HCT116 (cell line): ENCODE measurements around the gene SKAP1. TPM values are rescaled to one million over a fixed set of nuclear protein-coding genes. Genes with fewer than 3 reads are reported as not detected.

Source experiments
- ATAC-seq: fragments of 200-7000 bp; cut with Tn5 transposase; 2 replicates; pipeline ENCODE4 v1.9.1; 2020; ENCODE audit warnings: mild to moderate bottlenecking, moderate library complexity
- BruUV-seq: library from RNA; stranded (reverse); fragments of 400-500 nt; replicated peaks from 2 replicates; lab custom pipeline; 2021; lab: Mats Ljungman, UMichigan
- CTCF ChIA-PET: fragments of 300-600 bp; sonication (Branson Sonifier 250); formaldehyde crosslinking; loops from one replicate; lab custom pipeline; 2021; ENCODE audit warnings: antibody characterized with exemption; lab: Charles Lee
- POLR2A ChIA-PET: fragments of 300-600, 350-600 bp; sonication (Branson Sonifier 250); formaldehyde crosslinking; loops from one replicate; lab custom pipeline; 2021; ENCODE audit warnings: antibody characterized with exemption; lab: Charles Lee
- RAD21 ChIA-PET, 2 experiments: fragments of 300-600 bp; sonication (Branson Sonifier 250); formaldehyde crosslinking; loops; one replicate each; lab custom pipeline; 2023; ENCODE audit warnings: low total read pairs in 2 of 2; ENCODE audit not compliant: uncharacterized antibody in 2 of 2, unreplicated experiment in 2 of 2, low non-redundant PET in 1 of 2; lab: Charles Lee
- DNase-seq: peaks from one replicate; pipeline ENCODE4 v3.0.0-alpha.2; 2010; ENCODE audit warnings: low read depth, low spot score
- H2AFZ ChIP-seq: fragments of 200-600 bp; shearing (Covaris generic), sonication (generic); 2 replicates; pipeline ENCODE4 v1.6.1; 2017; ENCODE audit warnings: low read depth, mixed run types, mixed read lengths, antibody characterized with exemption, low read length; ENCODE audit not compliant: poor library complexity, severe bottlenecking
- H3K27ac ChIP-seq: 2 replicates; pipeline ENCODE4 v1.5.1; 2012; ENCODE audit warnings: low read depth, low read length
- H3K27me3 ChIP-seq: fragments of 200-600 bp; sonication (generic); 2 replicates; pipeline ENCODE4 v1.6.1; 2016; ENCODE audit warnings: mixed run types, low read length, mixed read lengths; ENCODE audit not compliant: insufficient read depth
- H3K36me3 ChIP-seq, 2 experiments: fragments of 200-500 bp in 1 of 2; fragments of 200-600 bp in 1 of 2; sonication (Bioruptor generic) in 1 of 2; sonication (generic) in 1 of 2; 2 replicates each; pipeline versions ENCODE4 v1.5.1 to v1.6.1; 2014 to 2016; ENCODE audit warnings: low read length in 2 of 2, inconsistent platforms in 1 of 2, mixed read lengths in 1 of 2, mixed run types in 1 of 2; ENCODE audit not compliant: insufficient read depth in 2 of 2, control insufficient read depth in 1 of 2
- H3K4me1 ChIP-seq, 2 experiments: fragments of 200-600 bp in 1 of 2; sonication (generic) in 1 of 2; 2 replicates each; pipeline versions ENCODE4 v1.5.1 to v1.6.1; 2012 to 2017; ENCODE audit warnings: low read length in 2 of 2, inconsistent platforms in 1 of 2, mild to moderate bottlenecking in 1 of 2, mixed read lengths in 1 of 2, mixed run types in 1 of 2, moderate library complexity in 1 of 2; ENCODE audit not compliant: insufficient read depth in 2 of 2, control insufficient read depth in 1 of 2
- H3K4me2 ChIP-seq: fragments of 200-600 bp; sonication (generic); 2 replicates; pipeline ENCODE4 v1.6.1; 2017; ENCODE audit warnings: mixed run types, low read length, mixed read lengths
- H3K4me3 ChIP-seq, 2 experiments: fragments of 200-600 bp in 1 of 2; sonication (generic) in 1 of 2; replicated peaks in 1 of 2; 2 replicates each; pipeline ENCODE4 v1.5.1; 2011 to 2016; ENCODE audit warnings: low read length in 2 of 2, control low read depth in 1 of 2, low read depth in 1 of 2, mild to moderate bottlenecking in 1 of 2, mixed read lengths in 1 of 2, mixed run types in 1 of 2
- H3K79me2 ChIP-seq: fragments of 200-600 bp; sonication (generic); 2 replicates; pipeline ENCODE4 v1.6.1; 2017; ENCODE audit warnings: mild to moderate bottlenecking, mixed run types, low read length, moderate library complexity, mixed read lengths; ENCODE audit not compliant: insufficient read depth
- H3K9ac ChIP-seq: fragments of 200-600 bp; sonication (generic); 2 replicates; pipeline ENCODE4 v1.6.1; 2016; ENCODE audit warnings: low read length, mixed read lengths
- H3K9me2 ChIP-seq: fragments of 200-600 bp; sonication (generic), shearing (Covaris generic); 2 replicates; pipeline ENCODE4 v1.6.1; 2017; ENCODE audit warnings: mixed run types, mild to moderate bottlenecking, moderate library complexity; ENCODE audit not compliant: insufficient read depth
- H3K9me3 ChIP-seq, 2 experiments: fragments of 200-500 bp in 1 of 2; fragments of 200-600 bp in 1 of 2; sonication (Bioruptor generic) in 1 of 2; sonication (generic) in 1 of 2; 2 replicates each; pipeline ENCODE4 v1.6.1; 2014 to 2017; ENCODE audit warnings: low read length in 2 of 2, mixed read lengths in 2 of 2, inconsistent platforms in 1 of 2, low read depth in 1 of 2, mild to moderate bottlenecking in 1 of 2, mixed run types in 1 of 2, moderate library complexity in 1 of 2; ENCODE audit not compliant: control insufficient read depth in 1 of 2, insufficient read depth in 1 of 2
- H4K20me1 ChIP-seq: fragments of 200-600 bp; sonication (generic), shearing (Covaris generic); 2 replicates; pipeline ENCODE4 v1.6.1; 2017; ENCODE audit warnings: mixed run types, mild to moderate bottlenecking, moderate library complexity; ENCODE audit not compliant: insufficient read depth
- CTCF ChIP-seq, 3 experiments: fragments of 200-600 bp in 1 of 3; sonication (generic) in 1 of 3; IDR thresholded peaks in 2 of 3; conservative IDR thresholded peaks in 1 of 3; 2 replicates each; pipeline ENCODE4 v1.5.1; 2012 to 2017; ENCODE audit warnings: low read depth in 2 of 3, low read length in 2 of 3, antibody characterized with exemption in 1 of 3, borderline replicate concordance in 1 of 3, control low read depth in 1 of 3, mild to moderate bottlenecking in 1 of 3, mixed read lengths in 1 of 3, mixed run types in 1 of 3, moderate library complexity in 1 of 3; ENCODE audit not compliant: insufficient read depth in 1 of 3
- EGR1 ChIP-seq: IDR thresholded peaks from 2 replicates; pipeline ENCODE4 v1.6.1; 2012; ENCODE audit warnings: low read depth
- EZH2phosphoT487 ChIP-seq: fragments of 200-600 bp; IDR thresholded peaks from 2 replicates; pipeline ENCODE4 v1.6.1; 2018; ENCODE audit warnings: antibody characterized with exemption, borderline replicate concordance
- FOSL1 ChIP-seq: IDR thresholded peaks from 2 replicates; pipeline ENCODE4 v1.6.1; 2012; ENCODE audit warnings: low read depth
- MAX ChIP-seq: IDR thresholded peaks from 2 replicates; pipeline ENCODE4 v1.6.1; 2012
- POLR2A ChIP-seq: IDR thresholded peaks from 2 replicates; pipeline ENCODE4 v1.7.0; 2011; ENCODE audit warnings: borderline replicate concordance; ENCODE audit not compliant: insufficient read depth, insufficient read length; ENCODE audit errors: extremely low read depth
- RAD21 ChIP-seq: IDR thresholded peaks from 2 replicates; pipeline ENCODE4 v1.6.1; 2012; ENCODE audit warnings: low read depth, mild to moderate bottlenecking
- ZNF274 ChIP-seq: fragments of 200-500 bp; sonication (Bioruptor generic); IDR thresholded peaks from 2 replicates; pipeline ENCODE4 v1.6.1; 2014; ENCODE audit warnings: mild to moderate bottlenecking, low read depth, low read length, inconsistent platforms
- intact Hi-C: fragments of 100-400 bp; cut with micrococcal nuclease; formaldehyde crosslinking; loops from 2 replicates; pipeline ENCODE4 v1.10.0; 2022
- total RNA-seq: library from RNA; stranded (reverse); gene quantifications from one replicate; pipeline ENCODE4 v1.2.1, GENCODE V29; 2021; ENCODE audit not compliant: unreplicated experiment

The SKAP1 gene
- total RNA-seq, 1 experiment from 2014 or later = 12.4 TPM

GRCh38 chr17:48150597-48151001 lies 279.4 kb downstream of the SKAP1 start:
- TF ChIP-seq FOSL1 = no peak
- TF ChIP-seq EZH2phosphoT487 = no peak
- TF ChIP-seq RAD21 = no peak
- no peak for TF ChIP-seq ZNF274
- no peak for TF ChIP-seq MAX
- no peak for TF ChIP-seq EGR1
- no peak for TF ChIP-seq CTCF (IDR thresholded peaks at IDR 0.05 in 2 of 3, conservative IDR thresholded peaks at IDR 0.05 in 1 of 3; ENCODE audit: borderline replicate concordance in 1 of 3, insufficient read depth in 1 of 3, low read depth in 2 of 3, low read length in 2 of 3)
- no peak for TF ChIP-seq POLR2A
- TF ChIP-seq, all 23 proteins: peak for 0

More at GRCh38 chr17:48150597-48151001, 279.4 kb downstream of the SKAP1 start:
- H2AFZ ChIP-seq = no peak overlapping the region
- DNase-seq (no peak), ATAC-seq (no peak)
- peaks cover 25% of the 10 kb centered on the region; the same call in 1 of the 2 replicates for H3K27me3 ChIP-seq
- no peaks in the 10 kb centered on the region for H3K9me3 ChIP-seq
- H4K20me1 ChIP-seq = no peaks in the 10 kb centered on the region
- no peaks in the 10 kb centered on the region for H3K79me2 ChIP-seq
- no peak overlapping the region for H3K27ac ChIP-seq
- H3K9ac ChIP-seq = no peak overlapping the region
- H3K4me3 ChIP-seq = no peak overlapping the region
- POLR2A ChIA-PET = interaction anchor here (0.6 kb wide), 1 partner anchor 102 kb away, joined by 3 read pairs; no protein-coding TSS in a partner anchor
- intact Hi-C loops = loop anchor here (10.0 kb wide), 2 partner anchors 644 to 724 kb away; no protein-coding TSS in a partner anchor
- H3K4me2 ChIP-seq = no peak overlapping the region
- H3K36me3 ChIP-seq = no peaks in the 10 kb centered on the region
- CTCF ChIA-PET = interaction anchor here (1.0 to 1.5 kb wide), 2 partner anchors 9 to 125 kb away, joined by 4 to 5 read pairs; no protein-coding TSS in a partner anchor
- RAD21 ChIA-PET = no interaction called here
- no TSS peak for BruUV-seq
- peaks cover 3 to 6% of the 10 kb centered on the region in 2 experiments; a peak in 3 of 4 replicates for H3K4me1 ChIP-seq
- no peaks in the 10 kb centered on the region for H3K9me2 ChIP-seq
